ENCODE results near the gene PEX26.

PEX26 gene

DNA sequence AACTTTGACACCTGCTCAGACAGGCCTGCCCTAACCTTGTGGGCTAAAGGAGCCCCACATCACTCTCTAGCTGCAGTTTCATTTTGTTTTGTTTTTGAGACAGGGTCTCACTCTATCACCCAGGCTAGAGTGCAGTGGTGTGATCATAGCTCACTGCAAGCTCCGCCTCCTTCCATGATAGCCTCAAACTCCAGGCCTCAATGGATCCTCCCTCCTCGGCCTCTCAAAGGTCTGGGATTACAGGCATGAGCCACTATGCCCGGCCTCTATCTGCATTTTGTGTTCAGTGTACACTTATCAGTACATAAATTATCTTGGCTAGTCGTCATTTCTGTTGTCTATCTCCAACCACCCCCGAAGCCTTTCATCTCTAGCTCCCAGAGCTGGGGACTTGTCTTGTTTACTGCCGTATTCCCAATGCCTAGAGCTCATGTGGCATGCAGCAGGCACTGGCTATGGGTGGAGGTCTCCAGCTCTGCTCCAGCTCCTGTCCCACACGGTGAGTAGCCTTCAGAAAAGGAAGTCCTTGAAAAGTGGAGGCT is 22.1 kb upstream of the PEX26 start:
- H2AFZ ChIP-seq (ENCODE audit: low read length): peak overlapping the region; percentile 18; the same call in 1 of the 2 replicates
- H3K4me2 ChIP-seq (ENCODE audit: low read depth, low read length, poor library complexity, severe bottlenecking): no peak overlapping the region
- H3K9ac ChIP-seq (ENCODE audit: low read depth, low read length, poor library complexity, severe bottlenecking): no peak overlapping the region

DNA sequence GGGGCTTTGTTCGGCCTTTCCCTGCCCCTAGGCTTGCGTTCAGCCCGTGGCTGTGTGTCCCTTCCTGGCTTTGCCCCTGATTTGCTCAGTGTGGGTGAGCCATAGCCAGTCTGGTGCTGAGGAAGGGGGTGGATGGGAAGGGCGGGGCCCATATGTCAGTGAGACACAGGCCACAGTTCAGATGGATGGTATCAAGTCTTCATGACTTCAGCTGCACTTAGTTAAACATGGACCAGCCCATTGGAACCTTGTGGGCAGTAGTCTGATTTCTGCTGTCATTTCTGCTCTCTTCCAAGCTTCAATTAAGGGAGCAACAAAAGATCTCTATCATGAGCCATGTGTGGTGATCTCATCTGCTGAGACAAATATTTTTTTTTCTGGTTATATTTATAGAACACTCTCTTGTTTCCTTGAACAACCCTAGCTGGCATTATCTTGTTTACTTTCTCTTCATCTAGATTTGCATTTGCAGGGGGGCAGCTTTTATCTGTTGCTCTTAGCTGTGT is 21.6 kb upstream of the PEX26 start:
- Histone ChIP-seq H3K9me3 (ENCODE audit: insufficient read depth, low read depth, low read length) (no peaks in the 10 kb centered on the region), H3K4me1 (ENCODE audit: insufficient read depth, low read length, poor library complexity, severe bottlenecking) (no peaks in the 10 kb centered on the region), H3K9ac (ENCODE audit: low read depth, low read length, poor library complexity, severe bottlenecking) (no peak overlapping the region), H2AFZ (ENCODE audit: low read length) (0 out of 2 replicates have a peak overlapping the region, but pooled peaks have one; percentile 18), H3F3A (ENCODE audit: low read depth) (no peaks in the 10 kb centered on the region), H3K27me3 (ENCODE audit: insufficient read depth, low read length, poor library complexity, severe bottlenecking) (no peaks in the 10 kb centered on the region), H3K9me2 (replicated peaks; ENCODE audit: low read depth, low read length) (no peaks in the 10 kb centered on the region), H3K79me2 (ENCODE audit: insufficient read depth, low read length) (no peaks in the 10 kb centered on the region), H3K4me2 (ENCODE audit: low read depth, low read length, poor library complexity, severe bottlenecking) (no peak overlapping the region), H4K20me1 (ENCODE audit: insufficient read depth, low read length, poor library complexity, severe bottlenecking) (no peaks in the 10 kb centered on the region), H3K4me3 (ENCODE audit: low read length, poor library complexity, severe bottlenecking) (no peak overlapping the region), H3K36me3 (ENCODE audit: insufficient read depth, low read length) (no peaks in the 10 kb centered on the region)
- no peak for TF ChIP-seq EZH2phosphoT487 (IDR thresholded peaks at IDR 0.05; ENCODE audit: borderline replicate concordance)
- TF ChIP-seq, protein P1, sequence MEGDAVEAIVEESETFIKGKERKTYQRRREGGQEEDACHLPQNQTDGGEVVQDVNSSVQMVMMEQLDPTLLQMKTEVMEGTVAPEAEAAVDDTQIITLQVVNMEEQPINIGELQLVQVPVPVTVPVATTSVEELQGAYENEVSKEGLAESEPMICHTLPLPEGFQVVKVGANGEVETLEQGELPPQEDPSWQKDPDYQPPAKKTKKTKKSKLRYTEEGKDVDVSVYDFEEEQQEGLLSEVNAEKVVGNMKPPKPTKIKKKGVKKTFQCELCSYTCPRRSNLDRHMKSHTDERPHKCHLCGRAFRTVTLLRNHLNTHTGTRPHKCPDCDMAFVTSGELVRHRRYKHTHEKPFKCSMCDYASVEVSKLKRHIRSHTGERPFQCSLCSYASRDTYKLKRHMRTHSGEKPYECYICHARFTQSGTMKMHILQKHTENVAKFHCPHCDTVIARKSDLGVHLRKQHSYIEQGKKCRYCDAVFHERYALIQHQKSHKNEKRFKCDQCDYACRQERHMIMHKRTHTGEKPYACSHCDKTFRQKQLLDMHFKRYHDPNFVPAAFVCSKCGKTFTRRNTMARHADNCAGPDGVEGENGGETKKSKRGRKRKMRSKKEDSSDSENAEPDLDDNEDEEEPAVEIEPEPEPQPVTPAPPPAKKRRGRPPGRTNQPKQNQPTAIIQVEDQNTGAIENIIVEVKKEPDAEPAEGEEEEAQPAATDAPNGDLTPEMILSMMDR (conservative IDR thresholded peaks at IDR 0.05; ENCODE audit: low read length): no peak

More for the DNA sequence above, 22.1 kb upstream of the PEX26 start:
- Histone ChIP-seq H3K4me3 (ENCODE audit: low read length, poor library complexity, severe bottlenecking) (no peak overlapping the region), H3K27me3 (ENCODE audit: insufficient read depth, low read length, poor library complexity, severe bottlenecking) (no peaks in the 10 kb centered on the region), H3K9me3 (ENCODE audit: insufficient read depth, low read depth, low read length) (no peaks in the 10 kb centered on the region), H3F3A (ENCODE audit: low read depth) (no peaks in the 10 kb centered on the region), H3K4me1 (ENCODE audit: insufficient read depth, low read length, poor library complexity, severe bottlenecking) (no peaks in the 10 kb centered on the region), H3K36me3 (ENCODE audit: insufficient read depth, low read length) (no peaks in the 10 kb centered on the region), H4K20me1 (ENCODE audit: insufficient read depth, low read length, poor library complexity, severe bottlenecking) (no peaks in the 10 kb centered on the region), H3K9me2 (replicated peaks; ENCODE audit: low read depth, low read length) (no peaks in the 10 kb centered on the region), H3K79me2 (ENCODE audit: insufficient read depth, low read length) (no peaks in the 10 kb centered on the region)
- no peak for TF ChIP-seq EZH2phosphoT487 (IDR thresholded peaks at IDR 0.05; ENCODE audit: borderline replicate concordance)
- TF ChIP-seq, protein P1 (conservative IDR thresholded peaks at IDR 0.05; ENCODE audit: low read length): no peak

DNA sequence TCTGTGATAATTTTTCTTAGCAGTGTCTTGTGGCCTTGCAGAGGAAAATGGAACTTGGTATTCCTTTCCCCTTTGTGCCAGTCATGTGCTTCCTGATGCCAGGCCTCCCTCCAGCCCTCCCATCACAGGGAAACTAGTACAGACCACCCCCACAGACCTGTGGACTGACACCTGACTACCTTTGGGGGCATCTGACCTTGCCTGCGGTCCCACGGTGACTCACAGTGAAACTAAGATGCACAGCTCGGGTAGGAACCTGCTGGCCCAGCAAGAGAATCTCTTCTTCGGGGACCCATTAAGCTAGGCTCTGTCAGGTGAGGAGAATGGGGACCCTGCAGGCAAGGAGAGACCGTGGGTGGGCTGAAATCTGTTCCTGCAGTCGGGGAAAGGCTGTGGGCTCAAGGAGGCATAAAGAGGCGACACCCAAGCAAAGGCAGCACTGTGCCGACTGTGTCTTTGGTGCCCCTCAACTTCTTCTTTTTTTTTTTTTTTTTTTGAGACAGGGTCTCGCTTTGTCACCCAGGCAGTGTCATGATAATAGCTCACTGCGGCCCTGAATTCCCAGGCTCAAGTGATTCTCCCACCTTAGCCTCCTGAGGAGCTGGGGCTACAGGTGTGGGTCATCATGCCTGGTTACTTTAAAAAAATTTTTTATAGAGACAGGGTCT is 20.8 kb upstream of the PEX26 start:
- no peaks in the 10 kb centered on the region for H3K9me3 ChIP-seq (ENCODE audit: insufficient read depth, low read depth, low read length)
- H3K4me1 ChIP-seq (ENCODE audit: insufficient read depth, low read length, poor library complexity, severe bottlenecking): no peaks in the 10 kb centered on the region
- H3F3A ChIP-seq (ENCODE audit: low read depth): no peaks in the 10 kb centered on the region
- H2AFZ ChIP-seq (ENCODE audit: low read length): no peak overlapping the region
- H3K9me2 ChIP-seq (replicated peaks; ENCODE audit: low read depth, low read length): no peaks in the 10 kb centered on the region
- H3K27me3 ChIP-seq (ENCODE audit: insufficient read depth, low read length, poor library complexity, severe bottlenecking): no peaks in the 10 kb centered on the region
- H3K9ac ChIP-seq (ENCODE audit: low read depth, low read length, poor library complexity, severe bottlenecking): no peak overlapping the region
- H3K4me3 ChIP-seq (ENCODE audit: low read length, poor library complexity, severe bottlenecking): no peak overlapping the region
- no peak for TF ChIP-seq EZH2phosphoT487 (IDR thresholded peaks at IDR 0.05; ENCODE audit: borderline replicate concordance)
- no peaks in the 10 kb centered on the region for H3K36me3 ChIP-seq (ENCODE audit: insufficient read depth, low read length)
- H3K79me2 ChIP-seq (ENCODE audit: insufficient read depth, low read length): no peaks in the 10 kb centered on the region
- no peak overlapping the region for H3K4me2 ChIP-seq (ENCODE audit: low read depth, low read length, poor library complexity, severe bottlenecking)
- H4K20me1 ChIP-seq (ENCODE audit: insufficient read depth, low read length, poor library complexity, severe bottlenecking): no peaks in the 10 kb centered on the region
